ENCODE results near the gene SRPK2. TPM values are rescaled to one million over a fixed set of nuclear protein-coding genes. Genes with fewer than 3 reads are reported as not detected.

SRPK2 gene
- total RNA-seq, 2 donors from 2014 or later: 60.3 to 76.2 TPM

DNA sequence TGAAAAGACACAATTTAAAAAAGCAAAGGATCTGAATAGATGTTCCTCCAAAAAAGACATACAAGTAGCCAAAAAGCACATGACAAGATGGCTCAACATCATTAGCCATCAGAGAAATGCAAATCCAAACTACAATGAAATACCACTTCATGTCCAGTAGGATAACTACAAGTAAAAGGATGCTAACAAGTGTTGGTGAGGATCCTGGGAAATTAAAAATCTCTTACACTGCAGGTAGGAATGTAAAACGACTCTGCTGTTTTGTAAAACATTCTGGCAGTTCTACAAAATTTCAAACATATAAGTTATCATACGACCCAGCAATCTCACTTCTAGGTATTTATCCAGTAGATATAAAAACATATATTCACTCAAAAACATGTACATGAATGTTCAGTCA, 161.3 kb downstream of the SRPK2 start:
- H3K4me1 Mint-ChIP-seq: peaks cover 17% of the 10 kb centered on the region
- H3K4me1 ChIP-seq (ENCODE audit: control insufficient read depth, insufficient read depth, low read length): peaks cover 3% of the 10 kb centered on the region
- no peaks in the 10 kb centered on the region for H3K27me3 ChIP-seq (ENCODE audit: control insufficient read depth, insufficient read depth, low read length, poor library complexity, severe bottlenecking)
- H3K9me3 ChIP-seq (ENCODE audit: control insufficient read depth, low read length): no peaks in the 10 kb centered on the region
- no peaks in the 10 kb centered on the region for H3K36me3 ChIP-seq (ENCODE audit: control insufficient read depth, insufficient read depth, low read length)
- no peaks in the 10 kb centered on the region for H3K27me3 Mint-ChIP-seq (ENCODE audit: insufficient read depth)
- no peak overlapping the region for H3K4me3 Mint-ChIP-seq
- H3K36me3 Mint-ChIP-seq (ENCODE audit: low read depth): peaks cover 6% of the 10 kb centered on the region
- H3K9ac ChIP-seq (ENCODE audit: extremely low read depth, low read length, poor library complexity, severe bottlenecking): no peak overlapping the region
- 91 to 94% methylated on average over 2 of the region's 2 CpGs for WGBS, 2 experiments (ENCODE audit: insufficient coverage in 1 of 2, insufficient read length in 1 of 2)
- TF ChIP-seq, protein P1, sequence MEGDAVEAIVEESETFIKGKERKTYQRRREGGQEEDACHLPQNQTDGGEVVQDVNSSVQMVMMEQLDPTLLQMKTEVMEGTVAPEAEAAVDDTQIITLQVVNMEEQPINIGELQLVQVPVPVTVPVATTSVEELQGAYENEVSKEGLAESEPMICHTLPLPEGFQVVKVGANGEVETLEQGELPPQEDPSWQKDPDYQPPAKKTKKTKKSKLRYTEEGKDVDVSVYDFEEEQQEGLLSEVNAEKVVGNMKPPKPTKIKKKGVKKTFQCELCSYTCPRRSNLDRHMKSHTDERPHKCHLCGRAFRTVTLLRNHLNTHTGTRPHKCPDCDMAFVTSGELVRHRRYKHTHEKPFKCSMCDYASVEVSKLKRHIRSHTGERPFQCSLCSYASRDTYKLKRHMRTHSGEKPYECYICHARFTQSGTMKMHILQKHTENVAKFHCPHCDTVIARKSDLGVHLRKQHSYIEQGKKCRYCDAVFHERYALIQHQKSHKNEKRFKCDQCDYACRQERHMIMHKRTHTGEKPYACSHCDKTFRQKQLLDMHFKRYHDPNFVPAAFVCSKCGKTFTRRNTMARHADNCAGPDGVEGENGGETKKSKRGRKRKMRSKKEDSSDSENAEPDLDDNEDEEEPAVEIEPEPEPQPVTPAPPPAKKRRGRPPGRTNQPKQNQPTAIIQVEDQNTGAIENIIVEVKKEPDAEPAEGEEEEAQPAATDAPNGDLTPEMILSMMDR (conservative IDR thresholded peaks at IDR 0.05): no peak
- DNase-seq: no peak
- no peak overlapping the region for H3K27ac ChIP-seq (ENCODE audit: low read depth, low read length)
- no peak overlapping the region for H3K4me3 ChIP-seq (ENCODE audit: low read length)
- H3K9me3 Mint-ChIP-seq: no peaks in the 10 kb centered on the region
- H3K27ac Mint-ChIP-seq: no peak overlapping the region

DNA sequence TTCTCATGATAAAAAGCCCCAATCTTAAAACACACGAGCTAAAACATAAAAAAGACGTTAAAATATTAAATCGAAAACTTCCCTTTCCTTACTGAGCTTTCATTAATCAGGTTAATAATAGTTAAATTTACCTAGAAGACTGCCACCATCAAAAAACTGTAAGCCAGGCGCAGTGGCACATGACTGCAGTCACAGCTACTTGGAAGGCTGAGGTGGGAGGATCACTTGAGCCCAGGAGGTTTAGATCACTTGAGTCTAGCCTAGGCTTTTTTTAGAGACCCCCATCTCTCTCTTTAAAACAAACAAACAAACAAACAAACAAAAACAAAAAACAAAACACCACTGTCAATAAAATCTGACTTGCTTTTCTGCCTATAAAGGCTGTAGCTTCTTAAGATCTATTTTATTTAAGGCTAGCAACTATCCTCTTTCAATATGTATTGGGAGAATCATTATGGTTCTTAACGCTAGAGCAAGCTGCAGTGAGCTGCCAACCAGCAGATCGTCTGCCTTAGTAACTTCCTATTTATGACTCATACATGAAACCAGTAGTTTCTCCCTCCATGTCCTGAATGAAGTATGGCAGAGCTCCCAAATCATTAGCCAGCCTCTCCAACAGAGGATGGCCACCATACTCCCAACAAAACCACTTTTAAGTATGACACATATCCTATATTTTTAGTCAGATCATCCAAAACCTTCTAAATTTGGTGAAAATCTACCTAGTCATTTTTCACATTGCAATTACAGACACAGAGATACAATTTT, 163.7 kb downstream of the SRPK2 start:
- no peaks in the 10 kb centered on the region for H3K36me3 ChIP-seq (ENCODE audit: control insufficient read depth, insufficient read depth, low read length)
- H3K27ac Mint-ChIP-seq: peak overlapping the region; percentile 41
- 74 to 85% methylated on average over 4 to 6 of the region's 6 CpGs for WGBS, 2 experiments (ENCODE audit: insufficient coverage in 1 of 2, insufficient read length in 1 of 2)
- peaks cover 3% of the 10 kb centered on the region for H3K4me1 ChIP-seq (ENCODE audit: control insufficient read depth, insufficient read depth, low read length)
- no peaks in the 10 kb centered on the region for H3K27me3 ChIP-seq (ENCODE audit: control insufficient read depth, insufficient read depth, low read length, poor library complexity, severe bottlenecking)
- no peak overlapping the region for H3K9ac ChIP-seq (ENCODE audit: extremely low read depth, low read length, poor library complexity, severe bottlenecking)
- no peaks in the 10 kb centered on the region for H3K9me3 ChIP-seq (ENCODE audit: control insufficient read depth, low read length)
- no peaks in the 10 kb centered on the region for H3K9me3 Mint-ChIP-seq
- H3K4me3 Mint-ChIP-seq: no peak overlapping the region
- H3K4me1 Mint-ChIP-seq: peaks cover 19% of the 10 kb centered on the region
- peaks cover 6% of the 10 kb centered on the region for H3K36me3 Mint-ChIP-seq (ENCODE audit: low read depth)
- H3K27ac ChIP-seq (ENCODE audit: low read depth, low read length): no peak overlapping the region
- H3K27me3 Mint-ChIP-seq (ENCODE audit: insufficient read depth): no peaks in the 10 kb centered on the region
- DNase-seq: no peak
- H3K4me3 ChIP-seq (ENCODE audit: low read length): no peak overlapping the region
- TF ChIP-seq, protein P1 (conservative IDR thresholded peaks at IDR 0.05): no peak

DNA sequence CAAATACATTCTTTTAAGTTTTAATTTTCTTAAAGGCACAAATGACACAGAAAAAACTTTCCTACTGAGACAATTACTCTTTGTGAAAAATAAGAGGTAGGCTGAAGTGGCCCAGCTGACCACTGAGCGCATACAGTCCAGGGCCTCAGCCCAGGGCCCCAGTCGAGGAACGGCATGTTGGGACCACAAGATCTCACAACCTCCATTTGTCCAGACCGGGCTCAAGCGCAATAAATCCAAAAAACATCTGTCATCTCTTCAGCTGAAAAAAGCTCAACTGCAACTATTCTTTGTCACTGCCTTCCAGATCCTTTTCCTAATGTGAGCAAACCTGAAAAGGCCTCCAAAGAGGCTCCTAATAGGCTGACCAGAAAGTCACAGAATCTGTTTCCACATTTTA, 165.8 kb downstream of the SRPK2 start:
- no peaks in the 10 kb centered on the region for H3K9me3 ChIP-seq (ENCODE audit: control insufficient read depth, low read length)
- no peak for DNase-seq
- Mint-ChIP-seq H3K27me3 (ENCODE audit: insufficient read depth) (no peaks in the 10 kb centered on the region), H3K4me3 (no peak overlapping the region), H3K27ac (no peak overlapping the region), H3K4me1 (peaks cover 15% of the 10 kb centered on the region), H3K36me3 (ENCODE audit: low read depth) (peaks cover 4% of the 10 kb centered on the region), H3K9me3 (no peaks in the 10 kb centered on the region)
- H3K27ac ChIP-seq (ENCODE audit: low read depth, low read length): peak overlapping the region; percentile 3
- peaks cover 3% of the 10 kb centered on the region for H3K4me1 ChIP-seq (ENCODE audit: control insufficient read depth, insufficient read depth, low read length)
- TF ChIP-seq, protein P1 (conservative IDR thresholded peaks at IDR 0.05): no peak
- H3K36me3 ChIP-seq (ENCODE audit: control insufficient read depth, insufficient read depth, low read length): no peaks in the 10 kb centered on the region
- H3K4me3 ChIP-seq (ENCODE audit: low read length): no peak overlapping the region
- H3K9ac ChIP-seq (ENCODE audit: extremely low read depth, low read length, poor library complexity, severe bottlenecking): no peak overlapping the region
- H3K27me3 ChIP-seq (ENCODE audit: control insufficient read depth, insufficient read depth, low read length, poor library complexity, severe bottlenecking): no peaks in the 10 kb centered on the region
- 90 to 95% methylated on average over 4 to 5 of the region's 5 CpGs for WGBS, 2 experiments (ENCODE audit: insufficient coverage in 1 of 2, insufficient read length in 1 of 2)
